GM21723 (cell line): ENCODE measurements around the gene IL36B.

Experiments used
- ATAC-seq: cut with Tn5 transposase; IDR thresholded peaks from one replicate; pipeline ENCODE4 v1.9.1; 2021; ENCODE audit warnings: mild to moderate bottlenecking, moderate library complexity; ENCODE audit not compliant: unreplicated experiment

IL36B gene

DNA sequence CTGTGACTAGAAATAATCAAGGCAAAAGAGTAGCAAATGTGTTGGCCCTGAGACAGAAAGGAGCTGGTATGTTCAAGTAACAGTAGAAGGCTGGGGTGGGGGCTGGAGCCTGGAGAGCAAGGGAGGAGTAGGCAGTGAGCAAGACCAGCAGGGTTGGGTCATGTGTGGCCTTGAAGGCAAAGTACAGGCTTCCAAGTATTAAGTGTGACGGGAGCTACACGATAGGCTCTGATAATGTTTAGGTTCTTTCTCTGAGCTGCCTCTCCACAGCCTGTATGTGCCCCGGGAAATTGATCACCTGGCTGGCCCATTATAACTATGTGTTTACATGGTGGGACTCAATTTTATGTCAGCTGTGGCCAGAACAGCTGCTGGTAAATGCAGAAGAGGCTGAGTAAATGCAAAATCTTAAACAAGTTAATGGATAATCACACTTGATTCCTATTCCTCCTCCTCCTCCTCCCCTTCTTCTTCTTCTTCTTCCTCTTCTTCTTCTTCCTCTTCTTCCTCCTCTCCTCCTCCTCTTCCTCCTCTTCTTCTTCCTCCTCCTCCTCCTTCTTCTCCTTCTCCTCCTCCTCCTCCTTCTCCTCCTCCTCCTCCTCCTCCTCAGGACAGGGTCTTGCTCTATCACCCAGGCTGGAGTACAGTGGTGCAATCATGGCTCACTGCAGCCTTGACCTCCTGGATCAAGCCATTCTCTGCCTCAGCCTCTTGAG is 24.4 kb upstream of the IL36B start:
- ATAC-seq, result no peak

DNA sequence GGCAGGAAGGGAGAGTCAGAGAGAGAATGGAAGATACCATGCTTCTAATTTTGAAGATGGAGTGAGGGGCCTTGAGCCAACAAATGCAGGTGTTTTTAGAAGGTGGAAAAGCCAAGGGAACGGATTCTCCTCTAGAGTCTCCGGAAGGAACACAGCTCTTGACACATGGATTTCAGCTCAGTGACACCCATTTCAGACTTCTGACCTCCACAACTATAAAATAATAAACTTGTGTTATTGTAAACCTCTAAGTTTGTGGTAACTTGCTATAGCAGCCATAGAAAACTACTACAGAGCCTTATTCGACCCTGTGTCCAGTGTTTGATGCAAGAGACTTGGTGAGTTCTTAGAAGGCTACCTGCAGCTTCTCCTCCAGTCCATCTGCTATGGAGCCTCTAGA is 22.9 kb upstream of the IL36B start:
- no peak for ATAC-seq

DNA sequence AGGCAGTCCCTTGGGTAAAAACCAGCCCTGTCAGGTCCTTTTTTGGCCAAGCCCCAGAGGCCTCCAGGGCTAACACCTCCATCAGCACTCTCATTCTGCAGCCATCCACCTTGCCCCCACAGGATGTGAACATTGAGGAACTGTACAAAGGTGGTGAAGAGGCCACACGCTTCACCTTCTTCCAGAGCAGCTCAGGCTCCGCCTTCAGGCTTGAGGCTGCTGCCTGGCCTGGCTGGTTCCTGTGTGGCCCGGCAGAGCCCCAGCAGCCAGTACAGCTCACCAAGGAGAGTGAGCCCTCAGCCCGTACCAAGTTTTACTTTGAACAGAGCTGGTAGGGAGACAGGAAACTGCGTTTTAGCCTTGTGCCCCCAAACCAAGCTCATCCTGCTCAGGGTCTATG is 22.4 kb upstream of the IL36B start:
- no peak for ATAC-seq

DNA sequence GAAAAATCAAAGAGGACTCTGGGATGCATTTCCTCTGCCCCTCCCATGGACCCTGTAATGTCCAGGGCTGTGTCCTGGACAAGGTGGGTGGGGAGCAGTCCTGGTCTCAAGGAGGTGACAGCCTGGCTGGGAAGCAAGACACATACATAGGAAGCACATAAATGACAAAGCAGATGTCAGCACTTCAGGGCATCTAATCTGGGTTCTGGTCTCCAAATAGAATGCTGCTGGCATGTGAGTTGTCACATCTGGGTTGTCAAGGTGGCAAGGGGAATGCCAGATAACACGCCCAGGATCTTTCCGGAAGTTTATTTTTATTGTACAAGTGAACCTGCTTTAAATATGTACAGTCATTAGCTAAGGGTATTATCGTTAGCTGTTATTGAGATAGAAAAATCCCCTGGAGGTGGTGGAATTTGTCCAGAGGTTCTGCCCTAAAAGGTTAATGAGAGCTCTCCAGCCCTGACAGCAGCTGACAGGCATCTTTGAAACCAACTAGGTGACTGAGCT is 20.7 kb upstream of the IL36B start:
- ATAC-seq, result no peak

DNA sequence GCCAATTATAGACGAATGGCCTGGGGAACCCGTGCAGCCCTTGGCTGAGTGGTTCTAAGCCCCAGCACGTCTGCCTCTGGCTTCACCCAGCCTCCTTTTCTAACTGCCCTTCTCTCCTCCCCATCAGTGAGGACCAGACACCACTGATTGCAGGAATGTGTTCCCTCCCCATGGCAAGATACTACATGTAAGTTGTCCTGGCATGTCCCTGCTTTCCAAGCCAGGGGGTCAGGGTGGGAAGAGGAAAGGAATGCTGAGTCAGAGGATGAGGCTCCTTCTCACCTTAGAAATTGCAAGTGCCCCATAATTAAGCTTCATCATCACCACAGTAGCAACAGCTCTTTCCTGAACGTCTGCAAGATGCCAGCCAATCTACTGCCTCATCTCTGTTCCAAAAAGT is 19.9 kb upstream of the IL36B start:
- no peak for ATAC-seq

DNA sequence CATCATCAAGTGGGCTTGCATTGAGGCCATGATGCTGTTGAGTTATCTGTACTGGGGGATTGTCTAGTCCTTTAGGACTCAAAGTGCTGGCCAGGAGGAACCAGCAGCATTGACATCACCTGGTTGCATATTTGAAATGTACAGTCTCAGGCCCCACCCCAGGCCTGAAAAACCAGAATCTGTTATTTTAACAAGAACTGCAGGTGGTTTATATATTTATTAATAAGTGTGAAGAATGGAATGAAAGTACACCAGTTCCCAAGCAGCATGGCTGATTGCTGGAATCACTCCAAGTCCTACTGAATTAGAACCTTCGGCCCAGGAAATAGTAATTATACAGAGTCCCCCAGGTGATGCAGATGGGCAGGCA is 17.9 kb upstream of the IL36B start:
- ATAC-seq, result no peak

DNA sequence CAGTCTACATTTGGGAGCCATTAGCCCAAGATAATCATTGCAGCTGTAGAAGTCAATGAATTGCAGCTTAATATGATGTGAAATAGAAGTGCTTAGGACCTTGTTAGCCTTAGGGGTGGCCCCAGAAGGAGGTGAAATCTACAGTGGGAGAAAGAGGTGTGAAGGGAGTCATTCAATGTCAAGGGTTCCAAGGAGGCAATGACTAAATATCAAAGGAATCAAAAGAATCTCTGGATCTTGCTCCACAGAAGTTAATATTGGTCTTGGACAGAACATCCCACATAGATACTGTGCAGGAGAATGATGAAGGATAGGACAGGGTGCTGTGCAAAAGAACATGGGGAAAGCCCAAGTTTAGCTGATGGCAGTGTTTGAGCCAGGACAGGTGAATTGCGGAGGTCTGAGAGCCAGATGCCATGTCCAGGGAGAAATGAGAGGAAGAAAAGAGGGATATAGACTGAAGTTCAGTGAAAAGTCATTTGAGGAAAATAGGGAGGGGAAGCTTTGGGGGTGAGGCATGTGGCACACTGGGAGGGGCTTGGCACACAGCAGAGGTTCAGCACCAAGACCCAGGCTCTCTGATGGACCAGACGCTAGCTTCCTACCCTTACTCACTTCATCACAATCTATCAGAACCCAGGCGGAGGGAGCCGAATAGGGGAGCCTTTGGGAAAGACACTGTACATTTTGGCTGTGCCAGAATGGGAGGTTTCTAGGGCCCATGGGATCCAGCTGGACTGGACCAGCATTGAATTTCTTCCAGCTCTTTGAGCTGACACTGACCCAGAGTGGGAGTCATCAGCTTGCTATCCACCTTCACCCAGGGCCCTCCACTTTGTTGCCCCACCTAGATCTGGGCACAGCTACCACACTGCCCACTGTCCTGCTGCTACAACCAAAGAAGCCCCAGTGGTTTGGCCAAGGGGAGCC is 17.3 kb upstream of the IL36B start:
- no peak for ATAC-seq

DNA sequence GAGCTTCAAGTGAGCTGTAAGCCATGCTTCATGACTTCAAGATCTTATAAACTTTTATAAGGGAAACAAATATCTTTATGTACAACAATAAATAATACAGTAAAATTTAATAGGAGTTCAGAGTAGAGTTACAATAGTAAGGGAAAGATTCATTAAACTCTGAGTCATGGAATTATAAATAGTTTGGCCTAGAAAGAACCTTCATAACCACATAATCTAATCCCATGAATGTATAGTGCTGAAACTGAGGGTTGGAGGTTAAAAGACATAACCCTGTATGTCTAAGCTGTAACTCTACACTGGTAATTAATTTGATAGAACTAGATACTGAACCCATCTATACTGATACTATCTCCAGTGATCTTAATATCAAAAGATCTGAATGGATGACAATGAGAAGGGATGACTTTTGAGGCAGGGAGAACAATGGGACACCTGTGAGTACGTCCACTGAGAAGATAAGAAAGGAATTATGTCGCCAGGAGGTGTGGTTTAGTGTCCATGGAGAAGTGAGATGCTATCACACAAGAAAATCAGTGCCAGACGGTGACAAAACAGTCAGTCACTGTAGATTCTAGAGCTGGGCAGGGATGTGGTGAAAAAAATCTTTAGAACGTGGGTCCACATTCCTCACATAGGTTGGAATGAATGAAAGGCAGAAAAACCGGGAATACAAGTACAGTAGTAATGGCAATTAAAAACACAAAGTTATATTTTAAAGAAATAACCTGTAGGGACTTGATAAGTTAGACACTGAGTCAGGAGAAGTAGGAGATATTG is 16.2 kb upstream of the IL36B start:
- no peak for ATAC-seq

DNA sequence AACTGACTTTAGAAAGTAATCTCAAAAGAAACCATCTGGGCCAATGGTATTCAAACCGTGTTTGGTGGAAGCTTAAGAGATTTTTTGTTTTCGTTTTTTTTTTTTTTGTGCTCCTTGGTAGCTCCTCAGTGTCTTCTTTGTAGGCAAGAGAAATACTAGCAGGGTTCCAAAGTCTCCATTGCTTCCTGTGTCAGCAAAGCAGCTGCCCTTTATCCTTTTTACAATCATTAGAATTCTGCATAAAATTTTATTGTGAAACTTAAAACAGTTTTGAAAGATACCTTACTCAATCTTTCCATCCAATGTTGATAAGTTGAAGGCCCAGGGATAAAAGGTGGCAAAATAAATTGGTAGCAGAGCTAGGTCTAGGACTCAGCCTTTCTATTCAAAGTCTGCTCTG is 15.6 kb upstream of the IL36B start:
- no peak for ATAC-seq

DNA sequence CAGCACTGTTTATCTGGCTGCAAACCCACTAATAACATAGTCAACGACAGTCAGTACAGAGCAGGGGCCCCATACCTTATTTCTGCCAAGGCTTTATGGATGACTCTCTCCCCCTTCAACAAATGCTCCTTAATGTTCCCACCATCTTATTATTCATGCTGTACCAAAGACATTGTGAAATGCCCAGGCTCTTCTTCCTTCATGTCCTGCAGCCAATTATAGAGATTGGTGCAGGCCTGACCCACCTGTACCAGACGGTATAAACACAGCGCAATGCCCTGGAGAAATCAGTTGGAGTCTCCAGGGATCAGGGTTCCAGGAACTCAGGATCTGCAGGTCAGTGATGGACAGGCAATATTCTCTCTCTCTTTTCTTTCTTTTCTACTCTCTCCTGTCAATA is 15.0 kb upstream of the IL36B start, which contains the start of gene IL1F10:
Gene IL1F10 (plus strand): TSS at position 290 of the 400 bp plus-strand sequence. CDS start 4,769 bp downstream, outside the sequence.
- no peak for ATAC-seq

DNA sequence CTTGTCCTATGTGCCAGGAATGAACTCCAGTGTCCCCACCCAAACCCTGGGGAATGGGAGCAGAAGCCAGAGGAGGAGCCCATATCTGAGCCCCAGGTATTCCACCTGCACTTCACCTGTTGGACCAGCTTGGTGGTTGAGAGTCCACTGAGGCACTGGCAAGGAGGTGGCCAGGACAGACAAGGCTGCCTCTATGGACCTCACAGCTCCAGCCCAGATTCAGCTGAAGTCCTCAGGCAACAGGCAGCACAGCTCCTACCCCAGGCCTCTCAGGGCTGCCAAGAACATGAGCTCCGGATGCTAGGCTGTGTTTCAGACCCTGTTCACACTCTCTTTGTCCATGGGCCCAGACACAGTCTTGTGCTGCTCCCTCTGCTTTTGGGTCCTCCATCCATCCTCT is 12.2 kb upstream of the IL36B start:
- no peak for ATAC-seq

DNA sequence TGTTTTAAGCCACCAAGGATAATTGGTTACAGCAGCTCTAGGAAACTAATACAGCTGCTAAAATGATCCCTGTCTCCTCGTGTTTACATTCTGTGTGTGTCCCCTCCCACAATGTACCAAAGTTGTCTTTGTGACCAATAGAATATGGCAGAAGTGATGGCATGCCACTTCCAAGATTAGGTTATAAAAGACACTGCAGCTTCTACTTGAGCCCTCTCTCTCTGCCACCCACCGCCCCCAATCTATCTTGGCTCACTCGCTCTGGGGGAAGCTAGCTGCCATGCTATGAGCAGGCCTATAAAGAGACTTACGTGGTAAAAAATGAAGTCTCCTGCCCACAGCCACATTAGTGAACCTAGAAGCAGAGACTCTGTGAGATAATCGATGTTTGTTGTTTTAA is 11.6 kb upstream of the IL36B start:
- ATAC-seq, result no peak

DNA sequence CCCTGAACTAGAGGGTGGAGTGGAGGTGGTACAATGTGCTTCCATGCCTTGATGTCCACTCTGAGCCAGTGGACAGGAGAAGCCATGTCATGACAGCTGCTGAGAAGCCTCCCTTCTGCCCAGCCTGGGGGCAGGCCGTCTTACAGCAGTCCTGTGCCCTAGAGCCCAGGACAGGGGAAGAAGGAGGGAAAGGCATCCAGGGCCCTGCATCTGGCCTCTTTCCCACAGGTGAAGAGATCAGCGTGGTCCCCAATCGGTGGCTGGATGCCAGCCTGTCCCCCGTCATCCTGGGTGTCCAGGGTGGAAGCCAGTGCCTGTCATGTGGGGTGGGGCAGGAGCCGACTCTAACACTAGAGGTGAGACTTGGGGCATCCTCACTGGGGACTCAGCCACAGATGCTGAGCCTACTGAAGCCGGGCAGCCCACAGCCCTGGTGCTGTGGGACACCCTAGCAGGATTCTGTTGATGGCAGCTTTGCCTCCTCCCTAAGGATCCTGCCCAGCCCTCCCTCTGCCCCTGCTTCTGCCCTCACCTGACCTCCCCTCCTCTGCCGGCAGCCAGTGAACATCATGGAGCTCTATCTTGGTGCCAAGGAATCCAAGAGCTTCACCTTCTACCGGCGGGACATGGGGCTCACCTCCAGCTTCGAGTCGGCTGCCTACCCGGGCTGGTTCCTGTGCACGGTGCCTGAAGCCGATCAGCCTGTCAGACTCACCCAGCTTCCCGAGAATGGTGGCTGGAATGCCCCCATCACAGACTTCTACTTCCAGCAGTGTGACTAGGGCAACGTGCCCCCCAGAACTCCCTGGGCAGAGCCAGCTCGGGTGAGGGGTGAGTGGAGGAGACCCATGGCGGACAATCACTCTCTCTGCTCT is 9.5 kb upstream of the IL36B start:
- no peak for ATAC-seq

DNA sequence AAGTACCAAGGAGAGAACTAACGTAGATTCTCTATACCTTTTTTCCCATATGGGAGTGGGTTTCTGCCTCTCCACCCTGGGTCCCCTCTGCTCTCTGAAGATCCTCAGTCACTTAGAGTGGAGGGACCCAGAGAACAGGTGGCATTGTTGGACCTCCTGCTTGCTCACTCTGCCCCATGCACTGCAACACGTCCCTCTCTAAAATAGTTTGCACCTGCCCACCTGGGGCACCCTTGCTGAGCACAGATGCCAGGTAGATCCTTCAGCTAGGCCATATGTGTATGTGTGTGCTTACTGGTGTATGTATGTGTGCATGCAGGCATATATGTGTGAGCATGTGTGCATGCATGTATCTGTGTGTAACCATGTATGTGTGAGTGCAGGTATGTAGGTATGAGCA is 8.6 kb upstream of the IL36B start:
- no peak for ATAC-seq

DNA sequence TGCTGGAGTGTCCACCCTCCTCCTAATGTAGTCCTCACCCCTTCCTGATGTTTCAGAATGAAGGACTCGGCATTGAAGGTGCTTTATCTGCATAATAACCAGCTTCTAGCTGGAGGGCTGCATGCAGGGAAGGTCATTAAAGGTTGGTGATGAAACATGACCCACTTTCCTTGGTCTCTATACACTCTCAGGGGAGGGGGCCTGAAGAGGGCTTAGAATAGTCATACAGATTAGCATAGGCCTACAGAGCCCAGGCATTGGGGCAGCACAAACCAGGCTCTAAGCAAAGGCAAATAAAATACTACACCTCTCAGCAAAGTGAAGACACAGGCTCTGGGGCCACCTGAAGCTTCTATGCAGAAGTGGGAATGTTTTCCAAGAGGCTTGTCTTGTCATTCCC is 8.1 kb upstream of the IL36B start:
- ATAC-seq, result no peak

DNA sequence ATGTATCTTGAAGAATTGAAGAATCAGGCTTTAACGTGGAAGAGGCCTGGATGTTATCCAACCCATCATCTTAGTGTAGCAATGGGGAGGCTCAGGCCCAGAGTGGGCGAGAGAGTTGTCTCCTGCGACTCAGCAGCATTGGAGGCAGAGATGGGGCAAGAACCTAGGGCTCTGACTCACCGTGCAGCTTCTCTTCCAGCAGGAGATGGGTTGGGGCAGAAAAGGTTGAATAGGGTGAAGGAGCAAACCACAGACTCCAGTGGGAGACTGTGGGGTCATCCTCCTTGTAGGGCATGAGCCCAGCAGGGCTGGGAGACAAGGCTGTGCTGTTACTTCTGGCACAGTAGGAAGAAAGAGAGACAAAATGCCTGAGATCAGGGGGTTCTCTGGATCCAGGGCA is 7.7 kb upstream of the IL36B start:
- ATAC-seq, result no peak

DNA sequence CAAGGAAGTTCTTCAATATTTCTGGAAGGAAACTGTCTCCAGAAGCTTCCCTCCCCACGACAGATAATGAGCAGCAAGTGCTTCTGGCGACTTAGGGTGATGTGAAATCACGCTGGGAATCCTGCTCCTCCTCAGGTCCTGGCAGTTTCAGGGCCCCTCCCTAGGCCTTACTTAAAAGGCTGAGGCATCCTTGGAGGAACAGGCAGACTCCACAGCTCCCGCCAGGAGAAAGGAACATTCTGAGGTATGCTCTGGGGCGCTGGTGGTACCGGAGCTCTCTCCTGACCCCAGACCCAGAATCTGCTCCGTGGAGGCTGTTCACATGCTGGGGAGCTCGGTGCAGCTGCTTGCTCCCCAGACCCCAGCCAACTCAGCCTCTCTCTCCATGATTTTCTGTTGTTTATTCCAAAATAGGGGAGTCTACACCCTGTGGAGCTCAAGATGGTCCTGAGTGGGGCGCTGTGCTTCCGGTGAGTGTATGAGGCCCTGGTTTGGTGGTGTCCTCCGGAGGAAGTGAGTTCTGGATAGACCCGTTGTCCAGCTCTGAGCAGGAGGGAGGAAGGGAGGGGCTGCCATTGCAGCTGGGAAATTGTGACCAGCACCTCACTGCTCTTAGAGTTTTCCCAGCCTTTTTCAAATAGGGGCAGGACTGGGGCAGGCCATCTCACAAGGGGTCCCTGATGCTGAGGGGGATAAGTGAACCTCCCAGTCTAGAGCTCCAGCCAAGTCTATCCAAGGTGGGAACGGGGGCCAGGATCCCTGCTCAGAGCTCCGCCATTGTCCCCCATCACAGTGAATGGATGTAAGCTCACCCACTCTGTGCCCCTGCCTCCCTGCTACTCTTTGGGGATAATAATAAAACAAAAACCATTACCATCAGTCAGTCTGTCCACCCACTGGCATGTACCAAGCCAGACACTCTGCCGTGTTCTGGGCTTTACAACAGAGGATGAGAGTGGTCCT is 6.6 kb upstream of the IL36B start, which contains the start of gene IL36RN:
Gene IL36RN (plus strand): TSS at position 201 of the 963 bp plus-strand sequence. CDS start 241 bp downstream, at position 442.
- ATAC-seq, result no peak

DNA sequence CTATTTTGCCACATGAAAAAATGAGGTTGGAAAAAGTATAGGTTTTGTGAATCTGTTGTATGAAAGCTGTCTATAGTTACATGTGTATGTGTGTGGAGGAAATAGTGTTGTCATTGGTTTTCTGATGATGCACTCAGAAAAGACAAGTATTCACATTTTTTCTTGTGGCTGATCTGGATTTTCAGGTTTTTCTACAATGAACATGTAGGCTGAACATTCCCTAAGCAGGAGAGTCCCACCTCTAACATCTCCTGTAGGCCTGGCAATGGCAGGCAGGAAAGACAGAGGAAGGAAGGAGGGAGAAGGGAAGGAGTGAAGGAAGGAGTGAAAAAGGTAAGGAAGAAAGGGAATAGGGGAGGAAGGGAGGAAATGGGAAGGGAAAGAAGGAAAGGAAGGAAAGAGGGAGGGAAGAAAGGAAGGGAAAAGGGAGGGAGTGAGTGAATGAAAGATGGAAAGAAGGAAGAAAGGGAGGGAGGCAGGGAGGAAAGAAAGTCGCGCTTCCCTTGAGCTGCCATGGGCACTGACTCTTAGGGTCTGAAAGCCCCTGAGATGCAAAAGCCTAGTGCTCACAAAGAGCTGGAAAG is 5.8 kb upstream of the IL36B start:
- no peak for ATAC-seq

DNA sequence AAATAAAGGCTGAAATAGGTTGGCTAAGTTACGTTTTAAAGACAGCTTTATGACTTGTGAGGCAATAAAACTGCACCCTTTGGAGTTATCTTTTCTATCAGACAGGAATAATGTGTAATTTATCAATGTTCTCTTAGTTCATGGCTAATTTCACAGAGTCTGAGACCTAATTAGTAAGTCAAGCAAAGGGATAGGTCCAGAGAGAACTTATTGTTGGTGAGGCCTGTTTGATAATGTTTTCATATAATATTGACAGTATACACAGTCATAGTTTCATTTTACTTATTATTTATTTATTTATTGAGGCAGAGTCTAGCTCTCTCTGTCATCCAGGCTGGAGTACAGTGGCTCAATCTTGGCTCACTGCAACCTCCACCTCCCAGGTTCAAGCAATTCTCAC is 4.5 kb upstream of the IL36B start:
- ATAC-seq, result no peak
